Measurements from ENCODE around the gene TYMP.
A peak's percentile ranks its signal among the peaks of the same experiment; 100 is the strongest.

TYMP gene, protein sequence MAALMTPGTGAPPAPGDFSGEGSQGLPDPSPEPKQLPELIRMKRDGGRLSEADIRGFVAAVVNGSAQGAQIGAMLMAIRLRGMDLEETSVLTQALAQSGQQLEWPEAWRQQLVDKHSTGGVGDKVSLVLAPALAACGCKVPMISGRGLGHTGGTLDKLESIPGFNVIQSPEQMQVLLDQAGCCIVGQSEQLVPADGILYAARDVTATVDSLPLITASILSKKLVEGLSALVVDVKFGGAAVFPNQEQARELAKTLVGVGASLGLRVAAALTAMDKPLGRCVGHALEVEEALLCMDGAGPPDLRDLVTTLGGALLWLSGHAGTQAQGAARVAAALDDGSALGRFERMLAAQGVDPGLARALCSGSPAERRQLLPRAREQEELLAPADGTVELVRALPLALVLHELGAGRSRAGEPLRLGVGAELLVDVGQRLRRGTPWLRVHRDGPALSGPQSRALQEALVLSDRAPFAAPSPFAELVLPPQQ

DNA sequence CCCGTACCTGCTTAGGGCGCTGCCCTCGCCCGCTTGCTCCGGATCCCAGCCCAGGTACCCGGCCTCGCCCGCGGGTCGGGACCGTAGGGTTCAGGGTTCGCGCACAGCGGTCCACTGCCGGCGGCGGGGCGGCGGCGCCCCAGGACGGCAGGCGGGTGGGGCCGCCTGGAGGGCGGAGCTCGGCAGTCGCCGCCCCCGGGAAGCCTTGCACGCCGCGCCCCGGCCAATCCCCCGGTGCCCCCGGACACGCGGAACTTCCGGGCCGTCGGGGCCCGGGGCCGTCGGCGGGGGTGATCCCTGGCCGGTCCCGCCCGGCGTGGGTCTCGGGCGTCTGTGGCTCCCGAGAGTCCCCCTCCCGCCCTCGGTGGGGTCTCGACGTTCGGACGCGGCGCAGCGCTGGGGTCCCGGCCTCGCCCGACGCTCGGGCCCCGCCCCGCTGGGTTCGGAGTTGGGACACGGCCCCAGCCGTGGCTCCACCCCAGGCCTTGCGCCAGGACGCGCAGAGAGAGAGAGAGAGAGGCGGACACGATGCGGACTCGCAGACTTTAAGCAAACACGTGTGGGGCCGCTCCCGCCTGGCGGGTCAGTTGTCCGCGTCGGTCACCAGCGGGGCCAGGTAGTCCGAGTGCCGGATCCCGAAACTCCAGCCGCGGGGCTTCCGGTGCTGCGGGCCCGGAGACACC is at the start of gene TYMP:
TSS of gene TYMP (minus strand) at position 116 of the 683 bp plus-strand sequence. CDS start 303 bp downstream, outside the sequence.
- H3K27ac Mint-ChIP-seq, result no peak within 1 kb of the TSS
- peak within 1 kb of the TSS; percentile 70 for H3K4me3 Mint-ChIP-seq
- H3K4me1 Mint-ChIP-seq, result peaks cover 39% of the 10 kb centered on the region
- peaks cover 8% of the 10 kb centered on the region for H3K36me3 Mint-ChIP-seq (ENCODE audit: low read depth)
- H3K9me3 Mint-ChIP-seq, result no peaks in the 10 kb centered on the region
- no peak for TF ChIP-seq CTCF (IDR thresholded peaks at IDR 0.05)
- peak; percentile 42 for DNase-seq
- H3K27me3 Mint-ChIP-seq (ENCODE audit: low read depth, poor library complexity), result peaks cover 52% of the 10 kb centered on the region

GRCh38 chr22:50578776-50579310 is 49.0 kb upstream of the TYMP start:
- Mint-ChIP-seq H3K4me1 (peaks cover 32% of the 10 kb centered on the region), H3K9me3 (no peaks in the 10 kb centered on the region), H3K4me3 (no peak overlapping the region), H3K36me3 (ENCODE audit: low read depth) (peaks cover 5% of the 10 kb centered on the region), H3K27me3 (ENCODE audit: low read depth, poor library complexity) (no peaks in the 10 kb centered on the region), H3K27ac (no peak overlapping the region)
- no peak for DNase-seq
- no peak for TF ChIP-seq CTCF (IDR thresholded peaks at IDR 0.05)

GRCh38 chr22:50577987-50578775 is 48.4 kb upstream of the TYMP start, which contains the start of gene CPT1B:
CPT1B (minus strand) TSS chr22:50578427; CDS start chr22:50577915, 512 bp downstream.
- peaks cover 5% of the 10 kb centered on the region for H3K36me3 Mint-ChIP-seq (ENCODE audit: low read depth)
- peaks cover 26% of the 10 kb centered on the region for H3K4me1 Mint-ChIP-seq
- no peak within 1 kb of the TSS for H3K4me3 Mint-ChIP-seq
- no peaks in the 10 kb centered on the region for H3K9me3 Mint-ChIP-seq
- TF ChIP-seq CTCF (IDR thresholded peaks at IDR 0.05), result no peak
- H3K27ac Mint-ChIP-seq, result peak within 1 kb of the TSS; percentile 54
- DNase-seq, result no peak
- no peaks in the 10 kb centered on the region for H3K27me3 Mint-ChIP-seq (ENCODE audit: low read depth, poor library complexity)

DNA sequence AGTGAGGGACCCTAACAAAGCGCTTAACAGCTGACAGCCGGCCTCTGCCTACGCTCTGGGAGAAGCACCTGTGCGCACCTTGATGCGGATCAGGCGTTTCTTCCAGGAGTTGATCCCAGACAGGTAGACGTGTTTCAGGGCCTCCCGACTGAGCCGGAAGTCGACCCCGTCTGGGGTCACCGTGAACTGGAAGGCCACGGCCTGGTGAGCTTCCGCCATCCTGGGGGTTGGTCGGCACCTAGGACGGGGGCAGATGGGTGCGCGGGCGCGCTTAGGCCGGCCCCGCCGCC is 47.8 kb upstream of the TYMP start:
- H3K4me3 Mint-ChIP-seq, result no peak overlapping the region
- H3K36me3 Mint-ChIP-seq (ENCODE audit: low read depth), result peaks cover 7% of the 10 kb centered on the region
- peaks cover 25% of the 10 kb centered on the region for H3K4me1 Mint-ChIP-seq
- peak overlapping the region; percentile 54 for H3K27ac Mint-ChIP-seq
- DNase-seq, result no peak
- H3K9me3 Mint-ChIP-seq, result no peaks in the 10 kb centered on the region
- H3K27me3 Mint-ChIP-seq (ENCODE audit: low read depth, poor library complexity), result no peaks in the 10 kb centered on the region
- no peak for TF ChIP-seq CTCF (IDR thresholded peaks at IDR 0.05)

DNA sequence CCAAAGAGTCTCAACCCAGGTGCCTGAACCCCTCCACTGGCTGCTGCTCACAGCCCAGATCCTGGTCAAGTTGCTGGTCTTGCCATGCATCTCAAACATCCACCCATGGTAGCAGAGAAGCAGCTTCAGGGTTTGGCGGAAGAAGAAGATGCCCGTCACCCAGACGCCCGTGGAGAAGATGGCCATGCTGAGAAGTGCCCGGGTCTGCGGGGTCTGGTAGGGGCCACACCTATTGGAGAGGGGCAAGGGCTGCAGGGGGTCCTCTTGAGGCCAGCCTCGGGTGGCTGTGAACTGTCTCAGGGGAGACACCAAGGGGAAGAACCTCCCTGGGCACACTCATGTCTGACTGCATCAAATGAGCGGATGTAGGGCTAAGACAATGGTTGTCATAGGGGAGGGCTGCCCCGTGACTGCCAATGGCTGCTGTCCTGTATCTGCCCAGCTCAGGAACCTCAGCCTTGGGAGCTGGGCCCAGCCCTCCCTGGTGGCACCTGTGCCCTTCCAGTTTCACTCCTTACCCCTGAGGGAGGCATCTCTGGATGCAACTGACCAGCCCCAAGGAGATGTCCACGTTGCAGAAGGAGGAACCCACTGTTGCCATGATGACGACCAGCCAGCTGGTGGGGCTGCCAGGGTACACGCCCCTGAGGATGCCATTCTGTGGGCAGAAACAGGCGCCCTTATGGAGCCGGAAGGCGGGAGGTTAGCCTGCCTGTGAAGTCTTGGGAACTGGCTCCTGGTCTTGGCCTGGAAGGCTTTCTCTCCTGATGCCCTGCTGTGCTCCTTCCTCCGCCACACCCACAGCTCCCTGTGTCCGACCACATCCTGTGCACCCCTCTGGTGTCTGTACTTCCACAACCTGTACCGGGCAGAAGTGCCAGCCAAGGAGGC is 47.2 kb upstream of the TYMP start:
- peak overlapping the region; percentile 54 for H3K27ac Mint-ChIP-seq
- H3K9me3 Mint-ChIP-seq, result no peaks in the 10 kb centered on the region
- H3K36me3 Mint-ChIP-seq (ENCODE audit: low read depth), result peaks cover 13% of the 10 kb centered on the region
- H3K4me1 Mint-ChIP-seq, result peaks cover 25% of the 10 kb centered on the region
- H3K27me3 Mint-ChIP-seq (ENCODE audit: low read depth, poor library complexity), result no peaks in the 10 kb centered on the region
- H3K4me3 Mint-ChIP-seq, result no peak overlapping the region
- TF ChIP-seq CTCF (IDR thresholded peaks at IDR 0.05), result no peak
- no peak for DNase-seq
